ENCODE data around the gene DLK2.
A peak's percentile ranks its signal among the peaks of the same experiment; 100 is the strongest.
"Not testable (repeated sequence)": the region's sequence is repeated elsewhere in the genome, so short reads cannot be mapped to it uniquely, and the experiment has no call there.

The DLK2 gene

GRCh38 chr6:43451939-43452338 lies 3.4 kb downstream of the DLK2 start:
- no peak for DNase-seq

GRCh38 chr6:43451348-43451747 lies 4.0 kb downstream of the DLK2 start:
- no peak for DNase-seq

- DNase-seq: no peak
Observed at GRCh38 chr6:43450699-43451131, 4.6 kb downstream of the DLK2 start.

GRCh38 chr6:43448916-43449315 lies 6.4 kb downstream of the DLK2 start:
- no peak for DNase-seq

- DNase-seq: no peak
Observed at GRCh38 chr6:43447604-43448003, 7.7 kb downstream of the DLK2 start.

- DNase-seq: no peak
Observed at GRCh38 chr6:43445576-43445975, 9.8 kb downstream of the DLK2 start.

- DNase-seq: no peak
Observed at GRCh38 chr6:43444582-43444981, 10.8 kb downstream of the DLK2 start.

- DNase-seq: no peak
Observed at GRCh38 chr6:43444036-43444435, 11.3 kb downstream of the DLK2 start.

- no peak for DNase-seq
Observed at GRCh38 chr6:43442935-43443334, 12.4 kb downstream of the DLK2 start.

GRCh38 chr6:43437700-43438099 lies 17.6 kb downstream of the DLK2 start:
- DNase-seq: no peak

- DNase-seq: no peak
Observed at GRCh38 chr6:43436577-43437282, 18.6 kb downstream of the DLK2 start.

- DNase-seq: no peak
Observed at GRCh38 chr6:43435682-43436437, 19.5 kb downstream of the DLK2 start.

- no peak for DNase-seq
Observed at GRCh38 chr6:43434943-43435342, 20.4 kb downstream of the DLK2 start.

GRCh38 chr6:43434001-43434840 lies 21.1 kb downstream of the DLK2 start:
- DNase-seq: no peak

- no peak for DNase-seq
Observed at GRCh38 chr6:43433148-43433547, 22.2 kb downstream of the DLK2 start.

GRCh38 chr6:43432009-43432945 lies 23.1 kb downstream of the DLK2 start:
- DNase-seq: no peak

- DNase-seq: no peak
Observed at GRCh38 chr6:43428874-43429273, 26.5 kb downstream of the DLK2 start.

- no peak for DNase-seq
Observed at GRCh38 chr6:43428112-43428570, 27.2 kb downstream of the DLK2 start.

- peak; percentile 94 for DNase-seq
Observed at GRCh38 chr6:43427406-43428111, 27.8 kb downstream of the DLK2 start, which contains the start of gene ABCC10. Gene ABCC10, plus strand, starts transcription at chr6:43427541. Its CDS starts 438 bp downstream, at chr6:43427979.

- DNase-seq: no peak
Observed at GRCh38 chr6:43426928-43427405, 28.4 kb downstream of the DLK2 start.

- DNase-seq: not testable (repeated sequence)
Observed at GRCh38 chr6:43425083-43425482, 30.3 kb downstream of the DLK2 start.

All from NCI-H345 (cell line).